Keratinocyte (primary cell): Measurements from ENCODE around the gene CTNNA3. TPM values are rescaled to one million over a fixed set of nuclear protein-coding genes. Genes with fewer than 3 reads are reported as not detected.

ENCODE experiments used
- DNase-seq: peaks from one replicate; pipeline ENCODE4 v3.0.0-alpha.2; 2011; ENCODE audit warnings: low read depth, missing footprints, low spot score
- FAIRE-seq: peaks from 2 replicates; lab custom pipeline; 2011; peaks lifted over from hg19 to GRCh38; lab: Jason Lieb, UNC
- H2AFZ ChIP-seq: 2 replicates; pipeline ENCODE4 v1.6.0; 2012; ENCODE audit warnings: low read length, control low read depth, inconsistent platforms; ENCODE audit not compliant: control insufficient read depth
- H3K27ac ChIP-seq: 2 replicates; pipeline ENCODE4 v1.5.1; 2011; ENCODE audit warnings: low read length; ENCODE audit not compliant: control insufficient read depth, insufficient read depth
- H3K27me3 ChIP-seq: 3 replicates; pipeline ENCODE4 v1.6.0; 2011; ENCODE audit warnings: low read length; ENCODE audit not compliant: control insufficient read depth, insufficient read depth; ENCODE audit errors: extremely low read depth
- H3K36me3 ChIP-seq, 2 experiments: 2 replicates in 1 of 2; 3 replicates in 1 of 2; pipeline ENCODE4 v1.5.1; 2011; ENCODE audit warnings: low read length in 2 of 2, mild to moderate bottlenecking in 1 of 2; ENCODE audit not compliant: control insufficient read depth in 2 of 2, insufficient read depth in 2 of 2; ENCODE audit errors: extremely low read depth in 1 of 2
- H3K4me1 ChIP-seq: 3 replicates; pipeline ENCODE4 v1.5.1; 2011; ENCODE audit warnings: low read length; ENCODE audit not compliant: control insufficient read depth, insufficient read depth; ENCODE audit errors: extremely low read depth
- H3K4me2 ChIP-seq: 3 replicates; pipeline ENCODE4 v1.6.0; 2011; ENCODE audit warnings: low read depth, low read length; ENCODE audit not compliant: control insufficient read depth, insufficient read depth; ENCODE audit errors: extremely low read depth
- H3K4me3 ChIP-seq, 3 experiments: fragments of 200-600 bp in 1 of 3; sonication (generic) in 1 of 3; 2 replicates in 2 of 3; 3 replicates in 1 of 3; pipeline ENCODE4 v1.5.1; 2011 to 2016; ENCODE audit warnings: low read length in 3 of 3, mild to moderate bottlenecking in 3 of 3, control low read depth in 2 of 3, inconsistent platforms in 1 of 3, low read depth in 1 of 3, mixed read lengths in 1 of 3, mixed run types in 1 of 3, moderate library complexity in 1 of 3; ENCODE audit not compliant: control insufficient read depth in 2 of 3, insufficient read depth in 2 of 3; ENCODE audit errors: extremely low read depth in 1 of 3
- H3K79me2 ChIP-seq: 2 replicates; pipeline ENCODE4 v1.6.0; 2012; ENCODE audit warnings: low read length; ENCODE audit not compliant: control insufficient read depth, insufficient read depth
- H3K9ac ChIP-seq: 3 replicates; pipeline ENCODE4 v1.6.0; 2011; ENCODE audit warnings: low read length; ENCODE audit not compliant: control insufficient read depth, insufficient read depth; ENCODE audit errors: extremely low read depth
- H3K9me1 ChIP-seq: 3 replicates; pipeline ENCODE4 v1.6.0; 2011; ENCODE audit warnings: low read length; ENCODE audit not compliant: control insufficient read depth, insufficient read depth; ENCODE audit errors: extremely low read depth
- H3K9me3 ChIP-seq: 2 replicates; pipeline ENCODE4 v1.5.1; 2012; ENCODE audit warnings: low read depth, low read length; ENCODE audit not compliant: control insufficient read depth
- H4K20me1 ChIP-seq: 3 replicates; pipeline ENCODE4 v1.6.0; 2011; ENCODE audit warnings: low read length; ENCODE audit not compliant: control insufficient read depth, insufficient read depth; ENCODE audit errors: extremely low read depth
- EZH2 ChIP-seq: IDR thresholded peaks from one replicate; pipeline ENCODE4 v1.6.1; 2012; ENCODE audit warnings: inconsistent platforms, mild to moderate bottlenecking, low read length, moderate library complexity
- dilution Hi-C: fragments of 300-500 bp; cut with MboI; formaldehyde crosslinking; loops from one replicate; pipeline ENCODE4 v1.7.0; 2020; ENCODE audit warnings: low sequenced_read_pairs; ENCODE audit not compliant: extremely low pct_ligation_motif_present
- polyA plus RNA-seq, 5 experiments: library from polyadenylated mRNA; depleted of rRNA in 3 of 5; stranded (reverse) in 3 of 5; stranded (forward) in 1 of 5; unstranded in 1 of 5; fragments of >200 nt; gene quantifications; 1 replicate in 1 of 5; 2 replicates in 3 of 5; 3 replicates in 1 of 5; pipeline versions ENCODE4 v1.2.1 to v1.2.3, GENCODE V29; 2011 to 2012; ENCODE audit warnings: missing spikeins in 2 of 5, low read depth in 1 of 5, low replicate concordance in 1 of 5
- TF ChIP-seq, protein P1 (sequence below), 3 experiments: IDR thresholded peaks in 1 of 3; conservative IDR thresholded peaks in 1 of 3; optimal IDR thresholded peaks in 1 of 3; 2 replicates in 2 of 3; 3 replicates in 1 of 3; pipeline versions ENCODE3 to v1.5.1; 2011; ENCODE audit warnings: low read length in 3 of 3, mild to moderate bottlenecking in 3 of 3, moderate library complexity in 2 of 3, control low read depth in 1 of 3, inconsistent platforms in 1 of 3; ENCODE audit not compliant: insufficient read depth in 2 of 3; ENCODE audit errors: extremely low read depth in 1 of 3

CTNNA3 gene
- polyA plus RNA-seq, 1 donor (not counting 4 experiments of a cell fraction or from before 2014, with no cell fraction given) = 0.01 TPM

DNA sequence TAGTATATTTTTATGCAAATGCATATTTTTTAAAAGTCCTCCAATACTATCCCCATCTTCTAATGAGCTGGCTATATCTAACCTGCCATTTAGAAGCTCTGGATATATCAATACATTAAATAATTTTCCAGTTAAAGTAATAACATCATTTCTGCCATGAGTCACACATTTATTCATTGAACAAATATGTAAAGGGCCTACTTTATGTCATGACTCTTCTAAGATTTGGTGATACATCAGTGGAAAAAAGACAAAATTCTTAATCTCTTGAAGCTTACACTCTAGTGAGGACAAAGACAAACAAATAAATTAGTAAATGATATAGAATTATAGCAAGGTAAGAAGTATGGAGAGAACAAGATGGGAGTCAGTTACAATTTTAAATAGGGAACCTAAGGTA is 1487.0 kb downstream of the CTNNA3 start:
- dilution Hi-C loops = no loop called here
- Histone ChIP-seq H3K79me2 (no peaks in the 10 kb centered on the region), H3K9ac (no peak overlapping the region), H2AFZ (no peak overlapping the region), H3K4me3 (no peak overlapping the region), H3K9me3 (no peaks in the 10 kb centered on the region), H3K27me3 (no peaks in the 10 kb centered on the region), H3K27ac (no peak overlapping the region), H3K4me2 (no peak overlapping the region), H4K20me1 (no peaks in the 10 kb centered on the region), H3K9me1 (no peaks in the 10 kb centered on the region), H3K4me1 (no peaks in the 10 kb centered on the region), H3K36me3 (no peaks in the 10 kb centered on the region)
- FAIRE-seq (no peak), DNase-seq (no peak)
- TF ChIP-seq EZH2 = no peak
- TF ChIP-seq, protein P1, sequence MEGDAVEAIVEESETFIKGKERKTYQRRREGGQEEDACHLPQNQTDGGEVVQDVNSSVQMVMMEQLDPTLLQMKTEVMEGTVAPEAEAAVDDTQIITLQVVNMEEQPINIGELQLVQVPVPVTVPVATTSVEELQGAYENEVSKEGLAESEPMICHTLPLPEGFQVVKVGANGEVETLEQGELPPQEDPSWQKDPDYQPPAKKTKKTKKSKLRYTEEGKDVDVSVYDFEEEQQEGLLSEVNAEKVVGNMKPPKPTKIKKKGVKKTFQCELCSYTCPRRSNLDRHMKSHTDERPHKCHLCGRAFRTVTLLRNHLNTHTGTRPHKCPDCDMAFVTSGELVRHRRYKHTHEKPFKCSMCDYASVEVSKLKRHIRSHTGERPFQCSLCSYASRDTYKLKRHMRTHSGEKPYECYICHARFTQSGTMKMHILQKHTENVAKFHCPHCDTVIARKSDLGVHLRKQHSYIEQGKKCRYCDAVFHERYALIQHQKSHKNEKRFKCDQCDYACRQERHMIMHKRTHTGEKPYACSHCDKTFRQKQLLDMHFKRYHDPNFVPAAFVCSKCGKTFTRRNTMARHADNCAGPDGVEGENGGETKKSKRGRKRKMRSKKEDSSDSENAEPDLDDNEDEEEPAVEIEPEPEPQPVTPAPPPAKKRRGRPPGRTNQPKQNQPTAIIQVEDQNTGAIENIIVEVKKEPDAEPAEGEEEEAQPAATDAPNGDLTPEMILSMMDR (optimal IDR thresholded peaks at IDR 0.05 in 1 of 3, IDR thresholded peaks at IDR 0.05 in 1 of 3, conservative IDR thresholded peaks at IDR 0.05 in 1 of 3; ENCODE audit: extremely low read depth in 1 of 3, insufficient read depth in 2 of 3, low read length in 3 of 3) = no peak

DNA sequence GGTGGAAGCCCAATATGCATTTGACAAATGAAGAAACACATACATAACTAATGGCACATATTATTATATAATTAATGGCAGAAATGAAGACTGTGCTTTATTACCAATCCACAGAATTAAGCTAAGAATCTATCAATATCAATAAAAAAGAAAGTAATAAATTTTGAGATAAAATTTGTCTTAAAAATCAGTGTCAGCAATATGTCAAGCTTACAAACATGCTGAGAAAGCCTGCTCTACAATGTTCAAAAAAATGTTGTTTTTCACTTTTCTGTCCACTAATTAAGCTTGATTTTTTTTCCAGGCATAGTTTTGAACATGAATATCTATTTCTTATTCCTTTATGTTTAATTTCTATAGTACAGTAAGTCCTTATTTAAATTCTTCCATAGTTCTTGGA is 1491.2 kb downstream of the CTNNA3 start:
- no peaks in the 10 kb centered on the region for H3K4me1 ChIP-seq
- no peaks in the 10 kb centered on the region for H3K79me2 ChIP-seq
- DNase-seq (no peak), FAIRE-seq (no peak)
- no peak overlapping the region for H3K4me2 ChIP-seq
- no peaks in the 10 kb centered on the region for H3K9me3 ChIP-seq
- dilution Hi-C loops = no loop called here
- no peaks in the 10 kb centered on the region for H3K27me3 ChIP-seq
- no peak overlapping the region for H2AFZ ChIP-seq
- H3K9me1 ChIP-seq = no peaks in the 10 kb centered on the region
- TF ChIP-seq EZH2 = no peak
- TF ChIP-seq, protein P1 (optimal IDR thresholded peaks at IDR 0.05 in 1 of 3, IDR thresholded peaks at IDR 0.05 in 1 of 3, conservative IDR thresholded peaks at IDR 0.05 in 1 of 3; ENCODE audit: extremely low read depth in 1 of 3, insufficient read depth in 2 of 3, low read length in 3 of 3) = no peak
- H3K4me3 ChIP-seq = no peak overlapping the region
- no peaks in the 10 kb centered on the region for H3K36me3 ChIP-seq
- no peak overlapping the region for H3K9ac ChIP-seq
- no peaks in the 10 kb centered on the region for H4K20me1 ChIP-seq
- no peak overlapping the region for H3K27ac ChIP-seq
